DOHH2 (cell line): ENCODE measurements around the gene PISD.

Experiments
- H3F3A ChIP-seq: fragments of 200-600 bp; sonication (generic), shearing (Covaris generic); 2 replicates; pipeline ENCODE4 v1.6.0; 2016; ENCODE audit warnings: antibody characterized with exemption, mild to moderate bottlenecking; ENCODE audit not compliant: control insufficient read depth, insufficient read depth
- H3K27ac ChIP-seq: fragments of 200-600 bp; sonication (generic); 2 replicates; pipeline ENCODE4 v1.5.1; 2014; ENCODE audit warnings: low read depth, mild to moderate bottlenecking, low read length, moderate library complexity
- H3K27me3 ChIP-seq: fragments of 200-600 bp; sonication (generic); 2 replicates; pipeline ENCODE4 v1.6.1; 2014; ENCODE audit warnings: mild to moderate bottlenecking, low read length, mixed read lengths; ENCODE audit not compliant: control insufficient read depth
- H3K36me3 ChIP-seq: fragments of 200-600 bp; sonication (generic); 2 replicates; pipeline ENCODE4 v1.6.1; 2014; ENCODE audit warnings: mild to moderate bottlenecking, low read length, moderate library complexity, mixed read lengths; ENCODE audit not compliant: control insufficient read depth
- H3K4me1 ChIP-seq: fragments of 200-600 bp; sonication (generic); 2 replicates; pipeline ENCODE4 v1.6.1; 2014; ENCODE audit warnings: mild to moderate bottlenecking, low read length, mixed read lengths; ENCODE audit not compliant: control insufficient read depth
- H3K4me2 ChIP-seq: fragments of 200-600 bp; sonication (generic); 2 replicates; pipeline ENCODE4 v1.6.0; 2014; ENCODE audit warnings: mild to moderate bottlenecking, low read length, moderate library complexity
- H3K4me3 ChIP-seq: fragments of 200-600 bp; sonication (generic); 2 replicates; pipeline ENCODE4 v1.5.1; 2014; ENCODE audit warnings: mild to moderate bottlenecking, low read length, mixed read lengths
- H3K79me2 ChIP-seq: fragments of 200-600 bp; sonication (generic); 2 replicates; pipeline ENCODE4 v1.6.1; 2014; ENCODE audit warnings: mild to moderate bottlenecking, low read length, mixed read lengths; ENCODE audit not compliant: control insufficient read depth
- H3K9me2 ChIP-seq: fragments of 200-600 bp; sonication (generic); replicated peaks from 2 replicates; pipeline ENCODE4 v1.6.1; 2014; ENCODE audit warnings: mild to moderate bottlenecking, low read length, mixed read lengths; ENCODE audit not compliant: control insufficient read depth
- H3K9me3 ChIP-seq: fragments of 200-600 bp; sonication (generic); 2 replicates; pipeline ENCODE4 v1.6.1; 2014; ENCODE audit warnings: antibody characterized with exemption, low read length, mixed read lengths; ENCODE audit not compliant: control insufficient read depth, insufficient read depth
- H4K20me1 ChIP-seq: fragments of 200-600 bp; sonication (generic); 2 replicates; pipeline ENCODE4 v1.6.0; 2014; ENCODE audit warnings: low read depth, mild to moderate bottlenecking, antibody characterized with exemption, low read length, moderate library complexity; ENCODE audit not compliant: control insufficient read depth, insufficient read depth
- EZH2phosphoT487 ChIP-seq: fragments of 200-600 bp; sonication (generic); IDR thresholded peaks from 2 replicates; pipeline ENCODE4 v1.6.1; 2017; ENCODE audit warnings: borderline replicate concordance, mild to moderate bottlenecking, antibody characterized with exemption, low read length, moderate library complexity, mixed read lengths
- TF ChIP-seq, protein P1 (sequence below): fragments of 200-600 bp; sonication (generic); IDR thresholded peaks from one replicate; pipeline ENCODE4 v1.5.1; 2014; ENCODE audit warnings: antibody characterized with exemption, mild to moderate bottlenecking, low read depth, low read length; ENCODE audit not compliant: poor library complexity, severe bottlenecking

Gene PISD

DNA sequence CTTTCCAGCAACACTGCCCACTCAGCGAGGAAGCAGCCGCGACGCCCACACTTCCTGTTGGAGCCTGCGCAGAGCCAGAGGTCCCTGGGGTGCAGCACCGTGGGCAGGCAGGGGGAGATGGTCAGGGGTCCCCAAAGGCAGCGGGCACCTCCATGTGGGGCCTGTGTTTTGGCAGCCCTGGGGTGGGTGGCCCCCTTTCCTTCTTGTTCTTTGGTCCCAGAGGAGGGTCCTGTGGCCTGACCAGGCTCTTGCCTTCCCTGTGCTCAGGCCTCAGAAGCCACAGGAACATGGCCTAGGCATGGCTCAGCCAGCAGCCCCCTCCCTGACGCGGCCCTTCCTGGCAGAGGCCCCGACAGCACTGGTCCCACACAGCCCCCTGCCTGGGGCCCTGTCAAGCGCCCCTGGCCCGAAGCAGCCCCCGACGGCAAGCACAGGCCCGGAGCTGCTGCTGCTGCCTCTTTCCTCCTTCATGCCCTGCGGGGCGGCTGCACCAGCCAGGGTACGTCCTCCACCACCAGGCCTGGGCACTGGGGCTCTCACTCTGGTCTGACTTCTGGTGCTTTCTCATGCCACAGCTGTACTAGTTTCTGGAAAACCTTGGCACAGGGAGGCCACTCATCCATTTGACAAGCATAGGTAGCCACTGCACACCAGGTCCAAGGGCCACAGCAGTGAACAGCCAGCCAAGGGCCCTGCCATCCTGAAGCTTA is 47.1 kb downstream of the PISD start:
- Histone ChIP-seq H3F3A (peaks cover 10% of the 10 kb centered on the region; the same call in 1 of the 2 replicates), H4K20me1 (no peaks in the 10 kb centered on the region; the same call in 1 of the 2 replicates), H3K9me3 (no peaks in the 10 kb centered on the region), H3K4me1 (no peaks in the 10 kb centered on the region), H3K36me3 (peaks cover 75% of the 10 kb centered on the region), H3K4me2 (no peak overlapping the region), H3K4me3 (no peak overlapping the region), H3K9me2 (no peaks in the 10 kb centered on the region), H3K27ac (no peak overlapping the region), H3K79me2 (no peaks in the 10 kb centered on the region), H3K27me3 (no peaks in the 10 kb centered on the region)
- TF ChIP-seq EZH2phosphoT487 = no peak
- TF ChIP-seq, protein P1, sequence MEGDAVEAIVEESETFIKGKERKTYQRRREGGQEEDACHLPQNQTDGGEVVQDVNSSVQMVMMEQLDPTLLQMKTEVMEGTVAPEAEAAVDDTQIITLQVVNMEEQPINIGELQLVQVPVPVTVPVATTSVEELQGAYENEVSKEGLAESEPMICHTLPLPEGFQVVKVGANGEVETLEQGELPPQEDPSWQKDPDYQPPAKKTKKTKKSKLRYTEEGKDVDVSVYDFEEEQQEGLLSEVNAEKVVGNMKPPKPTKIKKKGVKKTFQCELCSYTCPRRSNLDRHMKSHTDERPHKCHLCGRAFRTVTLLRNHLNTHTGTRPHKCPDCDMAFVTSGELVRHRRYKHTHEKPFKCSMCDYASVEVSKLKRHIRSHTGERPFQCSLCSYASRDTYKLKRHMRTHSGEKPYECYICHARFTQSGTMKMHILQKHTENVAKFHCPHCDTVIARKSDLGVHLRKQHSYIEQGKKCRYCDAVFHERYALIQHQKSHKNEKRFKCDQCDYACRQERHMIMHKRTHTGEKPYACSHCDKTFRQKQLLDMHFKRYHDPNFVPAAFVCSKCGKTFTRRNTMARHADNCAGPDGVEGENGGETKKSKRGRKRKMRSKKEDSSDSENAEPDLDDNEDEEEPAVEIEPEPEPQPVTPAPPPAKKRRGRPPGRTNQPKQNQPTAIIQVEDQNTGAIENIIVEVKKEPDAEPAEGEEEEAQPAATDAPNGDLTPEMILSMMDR = no peak

DNA sequence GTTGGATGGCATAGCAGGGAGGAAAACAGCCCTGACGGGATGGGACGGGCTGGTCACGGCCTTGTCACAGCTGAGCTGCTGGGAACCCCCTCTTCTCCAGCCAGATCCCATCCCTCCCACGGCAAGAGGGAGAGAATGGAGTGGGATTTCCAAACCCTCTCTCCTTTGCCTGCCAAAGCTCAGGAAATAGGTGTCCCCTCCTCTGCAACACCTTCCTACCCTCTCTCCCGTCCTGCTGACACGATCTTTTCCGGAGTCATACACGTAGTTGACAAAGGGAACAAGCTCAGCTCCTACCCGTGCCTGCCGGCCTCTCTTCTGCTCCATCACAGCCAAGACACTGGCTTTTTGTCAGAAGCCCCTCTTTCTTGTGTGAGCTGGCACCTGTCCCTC is 48.1 kb downstream of the PISD start:
- Histone ChIP-seq H4K20me1 (no peaks in the 10 kb centered on the region; the same call in 1 of the 2 replicates), H3K36me3 (peaks cover 73% of the 10 kb centered on the region), H3K4me3 (no peak overlapping the region), H3K27ac (no peak overlapping the region), H3K9me2 (no peaks in the 10 kb centered on the region), H3K4me2 (no peak overlapping the region), H3F3A (peaks cover 10% of the 10 kb centered on the region; the same call in 1 of the 2 replicates), H3K4me1 (no peaks in the 10 kb centered on the region), H3K79me2 (no peaks in the 10 kb centered on the region), H3K27me3 (no peaks in the 10 kb centered on the region), H3K9me3 (no peaks in the 10 kb centered on the region)
- TF ChIP-seq EZH2phosphoT487 = no peak
- TF ChIP-seq, protein P1 = no peak

DNA sequence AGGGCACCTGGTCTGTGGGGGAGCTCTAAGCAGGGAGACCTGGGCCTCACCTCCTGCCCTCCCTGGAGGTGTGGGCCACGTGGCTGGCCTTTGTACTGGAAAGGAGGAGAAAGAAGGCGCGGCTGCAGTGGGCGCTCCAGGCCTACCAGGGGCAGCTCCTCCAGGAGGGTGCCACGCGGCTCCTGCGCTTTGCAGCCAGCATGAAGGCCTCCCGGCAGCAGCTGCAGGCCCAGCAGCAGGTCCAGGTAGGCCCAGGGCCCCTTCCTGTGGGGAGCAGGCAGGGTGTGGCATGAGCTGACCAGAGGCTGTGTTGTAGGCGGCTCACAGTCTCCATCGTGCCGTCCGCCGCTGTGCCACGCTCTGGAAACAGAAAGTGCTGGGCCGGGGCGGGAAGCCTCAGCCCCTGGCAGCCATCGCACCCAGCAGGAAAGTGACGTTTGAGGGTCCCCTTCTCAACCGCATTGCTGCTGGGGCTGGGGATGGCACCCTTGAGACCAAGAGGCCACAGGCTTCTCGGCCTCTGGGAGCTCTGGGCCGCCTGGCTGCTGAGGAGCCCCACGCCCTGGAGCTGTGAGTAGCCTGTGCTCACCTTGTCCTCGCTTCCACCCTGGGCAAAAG is 48.6 kb downstream of the PISD start:
- Histone ChIP-seq H3K36me3 (peaks cover 69% of the 10 kb centered on the region), H3K27ac (no peak overlapping the region), H3K27me3 (no peaks in the 10 kb centered on the region), H3K9me3 (no peaks in the 10 kb centered on the region), H3K4me1 (no peaks in the 10 kb centered on the region), H3K9me2 (no peaks in the 10 kb centered on the region), H3K79me2 (no peaks in the 10 kb centered on the region), H4K20me1 (no peaks in the 10 kb centered on the region; the same call in 1 of the 2 replicates), H3K4me3 (no peak overlapping the region), H3K4me2 (no peak overlapping the region), H3F3A (peaks cover 6% of the 10 kb centered on the region; the same call in 1 of the 2 replicates)
- no peak for TF ChIP-seq EZH2phosphoT487
- TF ChIP-seq, protein P1 = no peak
